Activated CD4-positive, alpha-beta T cell treated with anti-CD3 and anti-CD28 coated beads, Interleukin-2, Interleukin-6, amounts not matched to agents 100 ng/mL and 50 ng/mL, durations not matched to agents 16 hours and 8 hours (primary cell): ENCODE measurements around the gene RBM44.

Experiments
- DNase-seq: peaks from one replicate; pipeline ENCODE4 v3.0.0-alpha.2; 2020

RBM44 gene

GRCh38 chr2:237889811-237890210 lies 91.2 kb downstream of the RBM44 start:
- no peak for DNase-seq
